Right atrium auricular region (tissue), 2 donors: ENCODE data around the gene B3GNT2. TPM values are rescaled to one million over a fixed set of nuclear protein-coding genes. Genes with fewer than 3 reads are reported as not detected.
"Not testable (repeated sequence)": the region's sequence is repeated elsewhere in the genome, so short reads cannot be mapped to it uniquely, and the experiment has no call there.

ENCODE experiments used
- DNase-seq: peaks from one replicate; pipeline ENCODE4 v3.0.0-alpha.2; 2019; ENCODE audit warnings: low spot score
- H3K27ac ChIP-seq, 2 donors: fragments of 200-600 bp; sonication (generic); 1 replicate in 1 of 2; 2 replicates in 1 of 2; pipeline ENCODE4 v1.5.1; 2016 to 2019
- H3K27me3 ChIP-seq, 2 donors: fragments of 200-600 bp; sonication (generic); one replicate each; pipeline versions ENCODE4 v1.5.1 to v1.6.0; 2017 to 2019
- H3K36me3 ChIP-seq: fragments of 200-600 bp; sonication (generic); one replicate; pipeline ENCODE4 v1.5.1; 2016
- H3K4me1 ChIP-seq, 2 donors: fragments of 200-600 bp; sonication (generic); one replicate each; pipeline versions ENCODE4 v1.5.1 to v1.6.0; 2017 to 2019
- H3K4me3 ChIP-seq, 2 donors: fragments of 200-600 bp; sonication (generic); 1 replicate in 1 of 2; 2 replicates in 1 of 2; pipeline ENCODE4 v1.5.1; 2017 to 2019; ENCODE audit warnings: mild to moderate bottlenecking in 1 of 2, moderate library complexity in 1 of 2
- H3K9me3 ChIP-seq, 2 donors: fragments of 200-600 bp; sonication (generic); one replicate each; pipeline ENCODE4 v1.5.1; 2019
- CTCF ChIP-seq, 2 donors: fragments of 200-600 bp; sonication (generic); IDR thresholded peaks; one replicate each; pipeline ENCODE4 v1.5.1; 2019; ENCODE audit warnings: antibody characterized with exemption in 2 of 2
- total RNA-seq, 2 donors: library from RNA; depleted of rRNA; stranded (reverse); fragments of >200 nt; gene quantifications; one replicate each; pipeline ENCODE4 v1.1.0, GENCODE V29; 2016

The B3GNT2 gene, protein sequence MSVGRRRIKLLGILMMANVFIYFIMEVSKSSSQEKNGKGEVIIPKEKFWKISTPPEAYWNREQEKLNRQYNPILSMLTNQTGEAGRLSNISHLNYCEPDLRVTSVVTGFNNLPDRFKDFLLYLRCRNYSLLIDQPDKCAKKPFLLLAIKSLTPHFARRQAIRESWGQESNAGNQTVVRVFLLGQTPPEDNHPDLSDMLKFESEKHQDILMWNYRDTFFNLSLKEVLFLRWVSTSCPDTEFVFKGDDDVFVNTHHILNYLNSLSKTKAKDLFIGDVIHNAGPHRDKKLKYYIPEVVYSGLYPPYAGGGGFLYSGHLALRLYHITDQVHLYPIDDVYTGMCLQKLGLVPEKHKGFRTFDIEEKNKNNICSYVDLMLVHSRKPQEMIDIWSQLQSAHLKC
- 10 to 100 TPM; 17.7 to 31.1 TPM for total RNA-seq

DNA sequence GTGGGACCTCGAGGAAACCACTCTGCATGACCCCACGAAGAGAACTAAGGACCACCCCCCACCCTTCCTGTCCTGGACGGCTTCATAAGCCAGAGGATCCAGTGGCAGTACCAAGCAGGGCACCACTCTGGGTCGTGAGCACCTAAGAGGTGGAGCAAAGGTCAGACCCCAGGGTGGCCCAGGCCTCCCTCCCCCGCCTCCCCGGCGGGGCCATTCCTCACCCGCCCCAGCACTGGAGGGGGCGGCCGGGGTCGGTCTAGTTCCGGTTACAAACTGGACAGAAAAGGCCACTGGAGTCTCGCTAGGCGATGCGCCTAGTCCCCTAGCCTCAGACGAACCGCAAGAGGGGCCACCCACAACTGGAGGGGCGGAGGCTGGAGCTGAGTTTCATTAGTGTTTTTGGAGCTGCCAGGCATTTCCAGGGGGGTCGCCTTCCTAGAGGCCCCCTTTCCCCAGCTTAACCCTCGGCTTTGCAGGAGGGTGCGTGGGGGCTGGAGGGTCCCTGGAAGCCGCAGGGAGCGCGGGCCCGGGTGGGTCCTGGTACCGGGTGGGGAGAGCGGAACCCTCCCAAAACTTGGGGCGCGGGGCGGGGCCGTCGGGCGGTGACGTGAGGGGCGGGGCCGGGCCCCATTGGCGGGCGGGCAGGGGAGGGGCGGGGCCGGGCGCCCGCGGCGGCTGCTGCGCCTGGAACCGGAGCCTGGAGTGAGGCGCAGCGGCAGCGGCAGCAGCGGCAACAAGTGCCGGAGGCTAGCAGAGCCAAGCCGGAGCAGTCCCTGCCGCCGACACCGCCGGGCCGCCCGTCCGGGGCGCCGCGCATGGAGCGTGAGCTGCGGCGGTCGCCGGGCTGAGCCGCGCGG, at the start of gene B3GNT2:
Gene B3GNT2 (plus strand): TSS at position 695 of the 857 bp plus-strand sequence. CDS start 26,106 bp downstream, outside the sequence.
- no peaks in the 10 kb centered on the region for H3K9me3 ChIP-seq
- peak within 1 kb of the TSS; percentile 97 to 98 for H3K27ac ChIP-seq
- TF ChIP-seq CTCF (IDR thresholded peaks at IDR 0.05) = no peak
- H3K36me3 ChIP-seq = no peaks in the 10 kb centered on the region
- DNase-seq = peak; percentile 74
- H3K4me1 ChIP-seq = peaks cover 0 to 38% of the 10 kb centered on the region in 2 donors
- H3K27me3 ChIP-seq = no peaks in the 10 kb centered on the region
- H3K4me3 ChIP-seq = peak within 1 kb of the TSS; percentile 92 to 95

DNA sequence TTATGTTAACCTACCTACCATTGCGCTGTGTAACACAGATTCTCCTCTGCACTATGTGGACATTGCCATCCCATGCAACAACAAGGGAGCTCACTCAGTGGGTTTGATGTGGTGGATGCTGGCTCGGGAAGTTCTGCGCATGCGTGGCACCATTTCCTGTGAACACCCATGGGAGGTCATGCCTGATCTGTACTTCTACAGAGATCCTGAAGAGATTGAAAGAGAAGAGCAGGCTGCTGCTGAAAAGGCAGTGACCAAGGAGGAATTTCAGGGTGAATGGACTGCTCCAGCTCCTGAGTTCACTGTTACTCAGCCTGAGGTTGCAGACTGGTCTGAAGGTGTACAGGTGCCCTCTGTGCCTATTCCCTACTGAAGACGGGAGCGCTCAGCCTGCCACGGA, 49.1 kb upstream of the B3GNT2 start:
- DNase-seq, H3K4me3 ChIP-seq, H3K36me3 ChIP-seq, H3K27me3 ChIP-seq, H3K27ac ChIP-seq, H3K9me3 ChIP-seq: not testable (repeated sequence)
- peaks cover 0 to 32% of the 10 kb centered on the region in 2 donors for H3K4me1 ChIP-seq

DNA sequence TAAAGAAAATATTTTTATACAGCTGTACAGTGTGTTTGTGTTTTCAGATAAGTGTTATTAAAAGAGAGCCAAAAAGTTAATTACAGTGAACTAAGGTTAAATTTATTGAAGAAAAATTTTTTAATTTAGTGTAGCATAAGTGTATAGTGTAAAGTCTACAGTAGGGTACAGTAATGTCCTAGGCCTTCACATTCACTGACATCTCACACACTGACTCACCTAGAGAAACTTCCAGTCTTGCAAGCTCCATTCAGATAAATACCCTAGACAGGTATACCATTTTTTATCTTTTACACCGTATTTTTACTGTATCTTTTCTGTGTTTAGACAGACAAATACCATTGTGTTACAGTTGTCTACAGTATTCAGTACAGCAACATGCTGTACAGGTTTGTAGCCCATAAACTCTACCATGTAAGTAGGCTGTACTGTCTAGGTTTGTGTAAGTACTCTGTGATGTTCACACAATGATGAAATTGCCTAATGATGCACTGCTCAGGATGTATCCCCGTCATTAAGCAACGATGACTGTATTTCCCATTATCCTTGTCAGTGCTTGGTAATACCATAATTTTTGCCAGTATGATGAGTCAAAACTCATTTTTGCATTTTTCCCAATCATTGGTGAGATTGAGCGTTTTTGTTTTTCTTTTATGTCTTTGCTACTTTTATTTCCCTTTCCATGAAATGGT, 48.2 kb upstream of the B3GNT2 start:
- Histone ChIP-seq H3K36me3 (no peaks in the 10 kb centered on the region), H3K27ac (no peak overlapping the region)

DNA sequence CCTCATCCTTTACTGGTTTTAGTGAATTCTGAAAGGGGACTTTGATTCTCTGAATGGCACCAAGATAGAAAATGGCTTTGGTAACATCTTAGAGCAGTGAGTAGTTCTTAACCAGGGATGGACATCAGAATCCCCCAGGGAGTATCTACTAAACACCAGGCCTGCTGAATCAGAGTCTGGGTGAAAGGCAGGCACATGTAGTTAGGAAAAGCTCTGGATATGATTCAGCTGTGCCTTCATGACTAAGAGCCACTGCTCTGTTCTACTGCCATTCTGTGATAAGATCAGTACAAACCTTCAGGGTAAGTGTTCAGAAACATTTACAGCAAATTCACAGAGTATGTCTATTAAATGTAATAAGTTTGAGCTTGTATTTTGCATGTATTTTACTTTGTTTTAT, 46.2 kb upstream of the B3GNT2 start:
- Histone ChIP-seq H3K4me1 (peaks cover 0 to 23% of the 10 kb centered on the region in 2 donors), H3K4me3 (no peak overlapping the region), H3K9me3 (no peaks in the 10 kb centered on the region), H3K36me3 (no peaks in the 10 kb centered on the region), H3K27ac (peak overlapping the region; percentile 15 to 88), H3K27me3 (no peaks in the 10 kb centered on the region)
- no peak for DNase-seq
- TF ChIP-seq CTCF (IDR thresholded peaks at IDR 0.05) = no peak

More for the DNA sequence above, 48.2 kb upstream of the B3GNT2 start:
- DNase-seq = no peak
- Histone ChIP-seq H3K27me3 (no peaks in the 10 kb centered on the region), H3K9me3 (no peaks in the 10 kb centered on the region), H3K4me1 (peaks cover 0 to 23% of the 10 kb centered on the region in 2 donors), H3K4me3 (no peak overlapping the region)
- no peak for TF ChIP-seq CTCF (IDR thresholded peaks at IDR 0.05)

DNA sequence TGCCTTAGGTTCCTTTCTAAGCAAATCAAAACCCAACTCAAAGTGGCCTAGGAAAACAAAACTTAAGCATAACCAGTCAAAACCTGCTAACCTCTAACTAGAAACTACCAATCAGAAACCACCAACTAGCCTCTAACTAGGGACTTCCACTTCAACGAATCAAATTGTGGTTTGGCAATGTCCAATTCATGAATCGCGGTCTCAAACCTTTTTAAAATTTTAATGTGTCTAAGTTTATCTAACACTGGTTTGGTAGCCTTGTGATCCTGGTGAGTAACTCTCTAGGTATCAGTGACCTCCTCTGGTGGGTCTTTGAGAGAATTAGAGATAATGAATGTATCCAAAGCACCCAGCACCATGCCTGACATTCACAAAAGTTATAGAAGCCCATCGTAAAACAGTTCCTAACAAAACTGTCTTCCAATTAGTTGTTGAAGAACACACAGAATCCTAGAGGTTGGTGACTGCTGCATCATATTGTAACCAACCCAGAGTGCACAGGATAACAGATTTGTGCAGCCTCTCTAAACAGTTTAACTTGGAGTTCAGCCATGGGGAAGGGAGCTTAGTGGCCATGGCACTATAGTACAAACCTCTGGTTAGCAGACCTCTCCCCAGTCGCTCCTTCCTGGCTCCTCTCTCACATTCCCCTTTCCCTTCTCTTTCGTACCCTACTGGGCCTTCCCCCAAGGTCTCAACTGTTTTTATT, 45.2 kb upstream of the B3GNT2 start:
- H3K4me1 ChIP-seq = peaks cover 0 to 23% of the 10 kb centered on the region in 2 donors
- H3K9me3 ChIP-seq = no peaks in the 10 kb centered on the region
- no peaks in the 10 kb centered on the region for H3K27me3 ChIP-seq
- H3K4me3 ChIP-seq = no peak overlapping the region
- no peak for TF ChIP-seq CTCF (IDR thresholded peaks at IDR 0.05)
- DNase-seq = no peak
- no peaks in the 10 kb centered on the region for H3K36me3 ChIP-seq
- peak overlapping the region; percentile 56 to 88 for H3K27ac ChIP-seq
